UCSD-AML1 (cell line): ENCODE data around the gene ITSN2.

ENCODE experiments used
- DNase-seq: peaks from one replicate; lab custom pipeline; 2025; ENCODE audit not compliant: unreplicated experiment; lab: John Stamatoyannopoulos, UW

The ITSN2 gene

DNA sequence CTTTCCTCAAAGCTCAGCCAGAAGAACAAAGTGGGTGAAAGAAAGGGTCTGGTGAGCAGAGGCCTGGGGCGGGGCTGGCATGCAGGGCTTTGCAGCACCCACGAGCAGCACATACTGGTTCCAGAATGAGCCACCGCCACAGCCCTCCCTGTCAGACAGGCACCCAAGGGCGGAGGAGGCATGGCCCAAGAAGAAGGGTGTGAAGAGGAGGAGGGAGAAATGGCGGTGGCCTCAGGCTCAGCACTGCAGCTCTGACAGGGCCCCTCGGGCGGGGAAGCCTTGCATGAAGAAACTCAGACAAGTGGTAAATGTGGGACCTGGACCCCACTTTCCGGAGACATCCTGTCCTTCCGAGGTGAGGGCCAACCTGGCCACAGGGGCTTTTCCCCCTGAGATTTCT is 169.8 kb downstream of the ITSN2 start:
- no peak for DNase-seq

GRCh38 chr2:24189551-24189950 is 170.8 kb downstream of the ITSN2 start:
- no peak for DNase-seq

- no peak for DNase-seq
These were observed 176.8 kb downstream of the ITSN2 start for GRCh38 chr2:24183366-24184069.

DNA sequence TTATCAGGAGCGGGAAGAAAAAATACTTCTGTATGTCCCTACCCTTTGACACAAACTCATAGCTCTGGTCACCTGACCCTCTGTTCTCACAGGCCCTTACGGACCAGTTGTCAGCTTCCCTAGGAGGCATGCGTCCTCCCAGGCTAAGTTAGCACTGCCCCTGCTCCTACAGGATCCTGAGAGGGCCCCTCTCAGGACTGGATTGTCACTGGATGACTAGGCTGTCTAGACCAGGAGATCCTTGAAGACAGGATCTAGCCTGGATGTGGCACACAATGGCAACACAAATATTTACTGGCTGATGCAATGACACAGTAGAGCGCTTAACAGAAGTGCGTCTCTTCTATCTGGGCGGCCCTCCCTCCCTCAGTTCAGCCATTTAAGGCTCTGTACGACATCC is 177.8 kb downstream of the ITSN2 start:
- no peak for DNase-seq

- no peak for DNase-seq
These were observed 178.5 kb downstream of the ITSN2 start for GRCh38 chr2:24181849-24182248.

DNA sequence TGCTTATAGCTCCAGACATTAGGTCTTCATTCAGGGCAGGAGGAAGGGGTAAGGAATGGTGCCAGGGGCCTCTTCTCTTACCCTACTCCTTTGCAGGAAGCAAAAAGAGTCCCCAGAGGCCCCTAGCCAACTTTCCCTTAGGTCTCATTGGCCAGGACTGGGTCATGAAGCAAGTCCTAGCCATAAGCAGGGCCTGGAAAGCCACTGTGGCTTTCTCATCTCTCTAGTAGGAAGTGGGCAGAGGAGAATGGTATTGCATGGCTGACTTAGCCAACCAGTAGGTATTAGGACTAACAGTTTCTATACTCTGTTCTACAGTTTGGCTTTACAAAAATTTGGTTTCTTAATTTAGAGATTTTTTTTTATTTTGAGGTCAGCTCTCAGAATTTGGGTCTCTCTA is 180.7 kb downstream of the ITSN2 start:
- DNase-seq = no peak

DNA sequence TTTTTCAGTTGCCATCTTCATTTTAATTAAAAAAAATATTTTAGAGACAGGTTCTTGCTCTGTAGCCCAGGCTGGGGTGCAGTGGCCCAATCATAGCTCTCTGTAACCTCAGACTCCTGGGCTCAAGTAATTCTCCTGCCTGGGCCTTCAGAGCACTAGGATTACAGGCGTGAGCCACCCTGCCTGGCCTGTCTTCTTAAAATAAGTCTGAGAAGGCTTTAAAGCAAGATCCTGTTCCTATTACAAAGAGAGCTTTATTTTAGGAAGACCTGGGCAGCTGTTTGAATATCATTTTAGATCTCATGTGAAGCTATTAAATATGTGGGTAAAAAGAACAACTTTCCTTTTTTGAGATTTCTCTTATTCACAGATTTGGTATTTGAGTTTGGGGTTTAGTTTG is 184.0 kb downstream of the ITSN2 start:
- DNase-seq = no peak

- DNase-seq = no peak
These were observed 184.6 kb downstream of the ITSN2 start for GRCh38 chr2:24175631-24176187.

GRCh38 chr2:24174851-24175277 is 185.5 kb downstream of the ITSN2 start, which contains the start of gene FAM228A:
TSS of gene FAM228A (plus strand) at chr2:24175053. CDS start at chr2:24175481, 428 bp downstream.
- DNase-seq = no peak

- no peak for DNase-seq
These were observed 191.3 kb downstream of the ITSN2 start for GRCh38 chr2:24169023-24169422.

- DNase-seq = peak; percentile 53
These were observed 195.8 kb downstream of the ITSN2 start for GRCh38 chr2:24164416-24164973.

- DNase-seq = no peak
These were observed 196.7 kb downstream of the ITSN2 start for GRCh38 chr2:24163601-24164000.

GRCh38 chr2:24163186-24163585 is 197.2 kb downstream of the ITSN2 start:
- peak; percentile 24 for DNase-seq

- no peak for DNase-seq
These were observed 197.8 kb downstream of the ITSN2 start for GRCh38 chr2:24162494-24162893.

- no peak for DNase-seq
These were observed 199.6 kb downstream of the ITSN2 start for GRCh38 chr2:24160761-24161160.

DNA sequence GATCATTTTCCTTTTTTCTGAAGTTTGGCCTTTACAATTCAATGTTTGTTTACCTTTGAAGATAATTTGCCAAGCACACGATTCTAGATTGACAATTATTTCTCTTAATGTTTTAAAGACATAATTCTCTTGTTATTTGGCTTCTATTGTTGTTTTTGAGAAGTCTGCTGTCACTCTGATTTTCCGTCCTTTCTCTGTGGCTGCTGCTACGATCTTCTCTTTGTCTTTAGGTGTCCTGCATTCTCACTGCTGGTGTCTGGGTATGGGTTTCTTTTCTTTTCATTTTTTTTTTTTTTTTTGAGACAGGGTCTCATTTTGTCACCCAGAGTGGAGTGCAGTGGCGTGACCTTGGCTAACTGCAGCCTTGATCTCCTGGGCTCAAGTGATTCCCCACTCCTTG is 200.6 kb downstream of the ITSN2 start:
- no peak for DNase-seq

GRCh38 chr2:24158131-24158530 is 202.2 kb downstream of the ITSN2 start:
- DNase-seq = no peak

- no peak for DNase-seq
These were observed 206.9 kb downstream of the ITSN2 start for GRCh38 chr2:24153478-24153877.
